ENCODE measurements around the gene ST3GAL4.

- TF ChIP-seq, protein P1, sequence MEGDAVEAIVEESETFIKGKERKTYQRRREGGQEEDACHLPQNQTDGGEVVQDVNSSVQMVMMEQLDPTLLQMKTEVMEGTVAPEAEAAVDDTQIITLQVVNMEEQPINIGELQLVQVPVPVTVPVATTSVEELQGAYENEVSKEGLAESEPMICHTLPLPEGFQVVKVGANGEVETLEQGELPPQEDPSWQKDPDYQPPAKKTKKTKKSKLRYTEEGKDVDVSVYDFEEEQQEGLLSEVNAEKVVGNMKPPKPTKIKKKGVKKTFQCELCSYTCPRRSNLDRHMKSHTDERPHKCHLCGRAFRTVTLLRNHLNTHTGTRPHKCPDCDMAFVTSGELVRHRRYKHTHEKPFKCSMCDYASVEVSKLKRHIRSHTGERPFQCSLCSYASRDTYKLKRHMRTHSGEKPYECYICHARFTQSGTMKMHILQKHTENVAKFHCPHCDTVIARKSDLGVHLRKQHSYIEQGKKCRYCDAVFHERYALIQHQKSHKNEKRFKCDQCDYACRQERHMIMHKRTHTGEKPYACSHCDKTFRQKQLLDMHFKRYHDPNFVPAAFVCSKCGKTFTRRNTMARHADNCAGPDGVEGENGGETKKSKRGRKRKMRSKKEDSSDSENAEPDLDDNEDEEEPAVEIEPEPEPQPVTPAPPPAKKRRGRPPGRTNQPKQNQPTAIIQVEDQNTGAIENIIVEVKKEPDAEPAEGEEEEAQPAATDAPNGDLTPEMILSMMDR (IDR thresholded peaks at IDR 0.05 in 2 of 3, conservative IDR thresholded peaks at IDR 0.05 in 1 of 3; ENCODE audit: borderline replicate concordance in 1 of 3, insufficient read depth in 1 of 3, low read depth in 2 of 3, low read length in 2 of 3), result no peak
- TF ChIP-seq POLR2AphosphoS5 (IDR thresholded peaks at IDR 0.05; ENCODE audit: low read depth, low read length) (no peak), EZH2phosphoT487 (IDR thresholded peaks at IDR 0.05; ENCODE audit: borderline replicate concordance) (no peak), RAD21 (IDR thresholded peaks at IDR 0.05; ENCODE audit: low read depth) (no peak), POLR2A (IDR thresholded peaks at IDR 0.05; ENCODE audit: borderline replicate concordance, extremely low read depth, insufficient read depth, insufficient read length) (no peak), TCF7L2 (IDR thresholded peaks at IDR 0.05; ENCODE audit: borderline replicate concordance, extremely low read depth, insufficient read depth, insufficient read length) (no peak), YY1 (IDR thresholded peaks at IDR 0.05; ENCODE audit: extremely low read depth, insufficient replicate concordance, low read depth, low read length) (no peak), CEBPB (IDR thresholded peaks at IDR 0.05; ENCODE audit: low read depth) (no peak), SRF (IDR thresholded peaks at IDR 0.05; ENCODE audit: low read depth) (no peak), JUND (IDR thresholded peaks at IDR 0.05) (no peak)
- TF ChIP-seq, protein P2, sequence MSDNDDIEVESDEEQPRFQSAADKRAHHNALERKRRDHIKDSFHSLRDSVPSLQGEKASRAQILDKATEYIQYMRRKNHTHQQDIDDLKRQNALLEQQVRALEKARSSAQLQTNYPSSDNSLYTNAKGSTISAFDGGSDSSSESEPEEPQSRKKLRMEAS (IDR thresholded peaks at IDR 0.05), result no peak
- TF ChIP-seq, protein P3, sequence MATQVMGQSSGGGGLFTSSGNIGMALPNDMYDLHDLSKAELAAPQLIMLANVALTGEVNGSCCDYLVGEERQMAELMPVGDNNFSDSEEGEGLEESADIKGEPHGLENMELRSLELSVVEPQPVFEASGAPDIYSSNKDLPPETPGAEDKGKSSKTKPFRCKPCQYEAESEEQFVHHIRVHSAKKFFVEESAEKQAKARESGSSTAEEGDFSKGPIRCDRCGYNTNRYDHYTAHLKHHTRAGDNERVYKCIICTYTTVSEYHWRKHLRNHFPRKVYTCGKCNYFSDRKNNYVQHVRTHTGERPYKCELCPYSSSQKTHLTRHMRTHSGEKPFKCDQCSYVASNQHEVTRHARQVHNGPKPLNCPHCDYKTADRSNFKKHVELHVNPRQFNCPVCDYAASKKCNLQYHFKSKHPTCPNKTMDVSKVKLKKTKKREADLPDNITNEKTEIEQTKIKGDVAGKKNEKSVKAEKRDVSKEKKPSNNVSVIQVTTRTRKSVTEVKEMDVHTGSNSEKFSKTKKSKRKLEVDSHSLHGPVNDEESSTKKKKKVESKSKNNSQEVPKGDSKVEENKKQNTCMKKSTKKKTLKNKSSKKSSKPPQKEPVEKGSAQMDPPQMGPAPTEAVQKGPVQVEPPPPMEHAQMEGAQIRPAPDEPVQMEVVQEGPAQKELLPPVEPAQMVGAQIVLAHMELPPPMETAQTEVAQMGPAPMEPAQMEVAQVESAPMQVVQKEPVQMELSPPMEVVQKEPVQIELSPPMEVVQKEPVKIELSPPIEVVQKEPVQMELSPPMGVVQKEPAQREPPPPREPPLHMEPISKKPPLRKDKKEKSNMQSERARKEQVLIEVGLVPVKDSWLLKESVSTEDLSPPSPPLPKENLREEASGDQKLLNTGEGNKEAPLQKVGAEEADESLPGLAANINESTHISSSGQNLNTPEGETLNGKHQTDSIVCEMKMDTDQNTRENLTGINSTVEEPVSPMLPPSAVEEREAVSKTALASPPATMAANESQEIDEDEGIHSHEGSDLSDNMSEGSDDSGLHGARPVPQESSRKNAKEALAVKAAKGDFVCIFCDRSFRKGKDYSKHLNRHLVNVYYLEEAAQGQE (IDR thresholded peaks at IDR 0.05; ENCODE audit: low read depth), result no peak
- TF ChIP-seq, protein P4, sequence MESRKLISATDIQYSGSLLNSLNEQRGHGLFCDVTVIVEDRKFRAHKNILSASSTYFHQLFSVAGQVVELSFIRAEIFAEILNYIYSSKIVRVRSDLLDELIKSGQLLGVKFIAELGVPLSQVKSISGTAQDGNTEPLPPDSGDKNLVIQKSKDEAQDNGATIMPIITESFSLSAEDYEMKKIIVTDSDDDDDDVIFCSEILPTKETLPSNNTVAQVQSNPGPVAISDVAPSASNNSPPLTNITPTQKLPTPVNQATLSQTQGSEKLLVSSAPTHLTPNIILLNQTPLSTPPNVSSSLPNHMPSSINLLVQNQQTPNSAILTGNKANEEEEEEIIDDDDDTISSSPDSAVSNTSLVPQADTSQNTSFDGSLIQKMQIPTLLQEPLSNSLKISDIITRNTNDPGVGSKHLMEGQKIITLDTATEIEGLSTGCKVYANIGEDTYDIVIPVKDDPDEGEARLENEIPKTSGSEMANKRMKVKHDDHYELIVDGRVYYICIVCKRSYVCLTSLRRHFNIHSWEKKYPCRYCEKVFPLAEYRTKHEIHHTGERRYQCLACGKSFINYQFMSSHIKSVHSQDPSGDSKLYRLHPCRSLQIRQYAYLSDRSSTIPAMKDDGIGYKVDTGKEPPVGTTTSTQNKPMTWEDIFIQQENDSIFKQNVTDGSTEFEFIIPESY (IDR thresholded peaks at IDR 0.05; ENCODE audit: extremely low read depth, insufficient replicate concordance, low read length), result no peak
Measured at GRCh38 chr11:126415128-126415527, 59.6 kb downstream of the ST3GAL4 start.

Data from HCT116 (cell line).